ENCODE measurements around the gene MYCBP2. TPM values are rescaled to one million over a fixed set of nuclear protein-coding genes. Genes with fewer than 3 reads are reported as not detected.
"Not testable (repeated sequence)": the region's sequence is repeated elsewhere in the genome, so short reads cannot be mapped to it uniquely, and the experiment has no call there.

Gene MYCBP2
- total RNA-seq, 2 experiments from 2014 or later, result 106 to 122 TPM

- Mint-ChIP-seq H3K27me3 (no peaks in the 10 kb centered on the region), H3K36me3 (peaks cover 26% of the 10 kb centered on the region), H3K4me1 (no peaks in the 10 kb centered on the region), H3K27ac (no peak overlapping the region), H3K9me3 (ENCODE audit: low read depth) (no peaks in the 10 kb centered on the region), H3K4me3 (no peak overlapping the region)
- no peak for ATAC-seq
- CTCF ChIA-PET, result interaction anchor here (0.6 to 0.7 kb wide), 2 partner anchors 37 to 46 kb away, joined by 4 read pairs; no protein-coding TSS in a partner anchor
- DNase-seq, result no peak
Measured at GRCh38 chr13:77265336-77265735, 61.6 kb downstream of the MYCBP2 start.

GRCh38 chr13:77262198-77262597 lies 64.7 kb downstream of the MYCBP2 start:
- H3K27me3 Mint-ChIP-seq, result no peaks in the 10 kb centered on the region
- H3K4me1 Mint-ChIP-seq, result no peaks in the 10 kb centered on the region
- no peak overlapping the region for H3K4me3 Mint-ChIP-seq
- H3K9me3 Mint-ChIP-seq (ENCODE audit: low read depth), result no peaks in the 10 kb centered on the region
- ATAC-seq (no peak), DNase-seq (no peak)
- peaks cover 33% of the 10 kb centered on the region for H3K36me3 Mint-ChIP-seq
- CTCF ChIA-PET, result no interaction called here
- H3K27ac Mint-ChIP-seq, result no peak overlapping the region

GRCh38 chr13:77250975-77251374 lies 75.9 kb downstream of the MYCBP2 start:
- H3K4me3 Mint-ChIP-seq, result no peak overlapping the region
- H3K27ac Mint-ChIP-seq, result no peak overlapping the region
- no peaks in the 10 kb centered on the region for H3K9me3 Mint-ChIP-seq (ENCODE audit: low read depth)
- no peak for ATAC-seq
- peaks cover 49% of the 10 kb centered on the region for H3K36me3 Mint-ChIP-seq
- H3K27me3 Mint-ChIP-seq, result no peaks in the 10 kb centered on the region
- CTCF ChIA-PET, result no interaction called here
- no peak for DNase-seq
- H3K4me1 Mint-ChIP-seq, result peaks cover 12% of the 10 kb centered on the region

- CTCF ChIA-PET; ATAC-seq; H3K27me3 Mint-ChIP-seq; DNase-seq; H3K27ac Mint-ChIP-seq; H3K9me3 Mint-ChIP-seq (ENCODE audit: low read depth); H3K4me3 Mint-ChIP-seq: not testable (repeated sequence)
- Mint-ChIP-seq H3K36me3 (peaks cover 57% of the 10 kb centered on the region), H3K4me1 (peaks cover 12% of the 10 kb centered on the region)
Measured at GRCh38 chr13:77245224-77245623, 81.7 kb downstream of the MYCBP2 start.

DNA sequence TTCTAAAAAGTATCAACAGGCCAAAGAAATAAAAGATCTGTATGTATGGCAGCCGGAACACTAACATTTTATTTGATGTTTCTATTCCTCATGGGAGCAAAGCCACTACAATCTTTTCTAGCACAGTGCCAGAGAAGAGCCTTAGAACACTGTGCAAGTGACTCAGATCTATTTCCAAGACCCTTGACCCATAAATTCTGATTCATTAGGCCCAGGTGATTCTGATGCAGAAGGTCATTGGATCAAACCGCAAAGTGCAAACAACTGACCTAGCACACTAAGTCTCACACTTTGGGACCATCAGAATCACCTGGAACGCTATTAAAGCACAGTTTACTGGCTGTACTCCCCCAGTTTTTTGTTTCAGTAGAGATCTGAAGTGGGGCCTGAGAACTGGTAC lies 87.6 kb downstream of the MYCBP2 start:
- Mint-ChIP-seq H3K9me3 (ENCODE audit: low read depth) (no peaks in the 10 kb centered on the region), H3K36me3 (peaks cover 29% of the 10 kb centered on the region), H3K4me3 (no peak overlapping the region), H3K27me3 (no peaks in the 10 kb centered on the region), H3K27ac (no peak overlapping the region), H3K4me1 (peaks cover 3% of the 10 kb centered on the region)
- CTCF ChIA-PET, result no interaction called here
- ATAC-seq (no peak), DNase-seq (no peak)

- Mint-ChIP-seq H3K9me3 (ENCODE audit: low read depth) (no peaks in the 10 kb centered on the region), H3K27ac (no peak overlapping the region)
- CTCF ChIA-PET, result no interaction called here
Measured at GRCh38 chr13:77235456-77236022, 91.4 kb downstream of the MYCBP2 start.

DNA sequence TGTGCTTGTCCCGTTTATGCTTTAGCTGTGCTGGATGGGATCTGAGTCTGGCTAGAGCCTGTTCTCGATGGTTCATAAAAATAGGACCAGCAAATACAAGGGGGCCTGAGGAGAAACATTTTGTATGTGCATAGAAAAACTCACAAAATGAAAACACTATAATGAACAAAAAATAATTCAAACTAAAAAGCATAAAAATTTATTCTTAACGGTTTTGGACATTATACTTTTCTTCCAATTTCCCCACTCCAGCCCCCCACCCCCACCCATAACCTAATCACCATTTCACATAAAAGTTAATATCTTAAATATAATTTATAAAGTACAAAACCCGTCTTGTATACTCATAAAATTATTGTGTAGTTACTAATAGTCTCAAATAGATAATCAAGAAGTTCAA lies 93.7 kb downstream of the MYCBP2 start:
- CTCF ChIA-PET, result interaction anchor here (1.2 kb wide), 1 partner anchor 245 kb away, joined by 5 read pairs; no protein-coding TSS in a partner anchor
- Mint-ChIP-seq H3K36me3 (peaks cover 21% of the 10 kb centered on the region), H3K4me1 (peaks cover 6% of the 10 kb centered on the region), H3K9me3 (ENCODE audit: low read depth) (no peaks in the 10 kb centered on the region), H3K27me3 (no peaks in the 10 kb centered on the region), H3K27ac (no peak overlapping the region), H3K4me3 (no peak overlapping the region)
- no peak for DNase-seq
- ATAC-seq, result no peak

More at GRCh38 chr13:77235456-77236022, 91.4 kb downstream of the MYCBP2 start:
- Mint-ChIP-seq H3K4me1 (peaks cover 6% of the 10 kb centered on the region), H3K27me3 (no peaks in the 10 kb centered on the region), H3K36me3 (peaks cover 23% of the 10 kb centered on the region), H3K4me3 (no peak overlapping the region)
- DNase-seq (no peak), ATAC-seq (no peak)

GRCh38 chr13:77230560-77230959 lies 96.3 kb downstream of the MYCBP2 start:
- Mint-ChIP-seq H3K4me1 (peaks cover 11% of the 10 kb centered on the region), H3K27me3 (no peaks in the 10 kb centered on the region), H3K4me3 (no peak overlapping the region), H3K36me3 (peaks cover 23% of the 10 kb centered on the region), H3K27ac (no peak overlapping the region), H3K9me3 (ENCODE audit: low read depth) (no peaks in the 10 kb centered on the region)
- CTCF ChIA-PET, result no interaction called here
- DNase-seq, result no peak
- ATAC-seq, result no peak

- CTCF ChIA-PET, result interaction anchor here (1.2 kb wide), 1 partner anchor 9 kb away, joined by 3 read pairs; no protein-coding TSS in a partner anchor
- Mint-ChIP-seq H3K4me1 (peaks cover 10% of the 10 kb centered on the region), H3K9me3 (ENCODE audit: low read depth) (no peaks in the 10 kb centered on the region), H3K27ac (no peak overlapping the region), H3K27me3 (no peaks in the 10 kb centered on the region), H3K4me3 (no peak overlapping the region), H3K36me3 (peaks cover 41% of the 10 kb centered on the region)
- DNase-seq, result no peak
- ATAC-seq, result no peak
Measured at GRCh38 chr13:77225946-77226345, 100.9 kb downstream of the MYCBP2 start.

DNA sequence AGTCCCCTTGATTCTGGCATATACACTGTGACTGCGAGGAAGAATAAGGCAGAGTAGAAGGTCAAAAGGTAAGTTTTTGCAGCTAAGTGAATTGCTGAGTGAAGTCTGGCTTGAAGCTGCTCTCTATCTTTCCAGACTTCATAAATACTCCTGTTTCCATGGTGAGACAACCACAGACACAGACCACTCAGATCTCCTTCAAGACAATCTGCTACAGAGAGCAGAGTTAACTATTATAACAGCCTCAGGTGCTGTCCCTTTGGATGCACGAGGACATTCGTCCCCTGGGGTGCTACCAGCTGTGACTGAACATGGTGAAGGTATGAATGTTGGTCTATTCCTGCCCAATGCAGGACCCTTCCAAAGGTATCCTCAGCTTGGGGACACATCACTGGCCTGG lies 104.0 kb downstream of the MYCBP2 start:
- Mint-ChIP-seq H3K36me3 (peaks cover 36% of the 10 kb centered on the region), H3K27ac (no peak overlapping the region), H3K4me3 (no peak overlapping the region), H3K27me3 (no peaks in the 10 kb centered on the region), H3K9me3 (ENCODE audit: low read depth) (no peaks in the 10 kb centered on the region), H3K4me1 (peaks cover 7% of the 10 kb centered on the region)
- DNase-seq, result no peak
- ATAC-seq, result no peak
- CTCF ChIA-PET, result no interaction called here

- Mint-ChIP-seq H3K4me1 (peaks cover 7% of the 10 kb centered on the region), H3K36me3 (peaks cover 36% of the 10 kb centered on the region), H3K4me3 (no peak overlapping the region), H3K9me3 (ENCODE audit: low read depth) (no peaks in the 10 kb centered on the region), H3K27ac (no peak overlapping the region), H3K27me3 (no peaks in the 10 kb centered on the region)
- no peak for DNase-seq
- ATAC-seq, result peak; percentile 16
- CTCF ChIA-PET, result no interaction called here
Measured at GRCh38 chr13:77222000-77222690, 104.7 kb downstream of the MYCBP2 start.

DNA sequence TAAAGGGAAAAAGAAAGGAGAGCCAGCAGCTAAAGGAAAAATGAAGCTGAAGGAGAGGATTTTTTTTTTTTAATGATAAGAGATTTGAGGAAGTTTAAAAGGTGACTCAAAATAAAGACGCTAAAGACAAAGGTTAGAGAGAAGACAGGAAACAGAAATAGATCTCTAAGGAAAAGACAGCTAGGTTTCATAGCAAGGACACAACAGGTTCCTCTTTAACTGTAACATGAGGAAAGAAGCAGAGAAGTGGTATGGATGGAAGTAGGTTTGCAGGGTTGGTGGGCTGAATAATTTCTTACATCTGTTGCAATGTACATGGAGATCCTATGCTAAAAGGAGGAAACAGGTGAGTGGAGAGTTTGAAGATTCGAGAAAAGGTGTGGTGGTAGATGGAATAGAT lies 107.5 kb downstream of the MYCBP2 start:
- Mint-ChIP-seq H3K9me3 (ENCODE audit: low read depth) (no peaks in the 10 kb centered on the region), H3K27ac (no peak overlapping the region), H3K4me1 (no peaks in the 10 kb centered on the region), H3K36me3 (peaks cover 39% of the 10 kb centered on the region), H3K4me3 (no peak overlapping the region), H3K27me3 (no peaks in the 10 kb centered on the region)
- CTCF ChIA-PET, result interaction anchor here (0.7 to 1.0 kb wide), 2 partner anchors 45 to 259 kb away, joined by 3 to 4 read pairs; no protein-coding TSS in a partner anchor
- DNase-seq (no peak), ATAC-seq (no peak)

DNA sequence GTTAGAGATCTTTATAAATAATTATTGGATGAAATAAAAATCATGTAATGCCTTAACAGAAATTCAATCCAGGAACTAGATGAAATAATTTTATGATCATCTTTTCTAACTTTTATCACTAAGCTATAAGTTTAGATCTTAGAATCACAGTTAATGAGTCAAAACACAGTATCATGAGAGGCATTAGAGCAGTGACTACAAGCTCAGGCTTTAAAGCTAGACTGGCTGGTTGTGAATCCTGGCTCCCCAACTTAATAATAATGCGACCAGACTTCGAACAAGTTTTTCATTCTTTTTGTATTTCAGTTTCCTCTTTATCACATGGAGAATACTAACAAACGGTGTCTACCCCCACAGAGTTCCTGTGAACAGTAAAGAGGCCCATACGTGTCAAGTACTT lies 108.6 kb downstream of the MYCBP2 start:
- CTCF ChIA-PET, result interaction anchor here (1.0 kb wide), 1 partner anchor 260 kb away, joined by 3 read pairs; no protein-coding TSS in a partner anchor

GRCh38 chr13:77215543-77215942 lies 111.4 kb downstream of the MYCBP2 start:
- Mint-ChIP-seq H3K4me3 (no peak overlapping the region), H3K36me3 (peaks cover 36% of the 10 kb centered on the region), H3K4me1 (no peaks in the 10 kb centered on the region), H3K9me3 (ENCODE audit: low read depth) (no peaks in the 10 kb centered on the region), H3K27ac (no peak overlapping the region), H3K27me3 (no peaks in the 10 kb centered on the region)
- DNase-seq, result no peak
- ATAC-seq, result no peak
- CTCF ChIA-PET, result no interaction called here

More for the DNA sequence above, 108.6 kb downstream of the MYCBP2 start:
- Mint-ChIP-seq H3K4me1 (no peaks in the 10 kb centered on the region), H3K27ac (no peak overlapping the region), H3K4me3 (no peak overlapping the region), H3K36me3 (peaks cover 38% of the 10 kb centered on the region), H3K27me3 (no peaks in the 10 kb centered on the region), H3K9me3 (ENCODE audit: low read depth) (no peaks in the 10 kb centered on the region)
- no peak for ATAC-seq
- DNase-seq, result no peak
